ENCODE results near the gene MTHFR.

The MTHFR gene

DNA sequence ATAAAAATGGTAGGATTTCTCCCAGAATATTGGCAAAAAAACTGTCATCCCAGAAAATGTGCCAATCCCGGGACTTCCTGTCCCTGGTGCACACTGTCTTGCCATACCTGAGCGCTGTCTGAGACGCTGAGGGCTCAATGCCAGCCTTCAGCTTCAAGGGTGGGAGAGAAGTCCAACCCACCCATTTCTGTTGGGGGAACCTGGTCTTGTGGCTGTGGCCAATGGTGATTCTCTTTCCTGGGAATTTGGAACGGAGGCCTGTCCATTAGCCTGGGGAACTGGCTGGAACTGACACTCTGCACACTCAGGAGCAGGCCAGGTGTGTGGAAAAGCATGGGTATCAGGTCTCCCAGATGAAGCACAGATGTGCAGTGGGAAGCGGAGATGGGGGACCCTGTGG, 6.7 kb downstream of the MTHFR start:
- DNase-seq (ENCODE audit: low read depth in 4 of 4, low spot score in 1 of 4), result no peak

DNA sequence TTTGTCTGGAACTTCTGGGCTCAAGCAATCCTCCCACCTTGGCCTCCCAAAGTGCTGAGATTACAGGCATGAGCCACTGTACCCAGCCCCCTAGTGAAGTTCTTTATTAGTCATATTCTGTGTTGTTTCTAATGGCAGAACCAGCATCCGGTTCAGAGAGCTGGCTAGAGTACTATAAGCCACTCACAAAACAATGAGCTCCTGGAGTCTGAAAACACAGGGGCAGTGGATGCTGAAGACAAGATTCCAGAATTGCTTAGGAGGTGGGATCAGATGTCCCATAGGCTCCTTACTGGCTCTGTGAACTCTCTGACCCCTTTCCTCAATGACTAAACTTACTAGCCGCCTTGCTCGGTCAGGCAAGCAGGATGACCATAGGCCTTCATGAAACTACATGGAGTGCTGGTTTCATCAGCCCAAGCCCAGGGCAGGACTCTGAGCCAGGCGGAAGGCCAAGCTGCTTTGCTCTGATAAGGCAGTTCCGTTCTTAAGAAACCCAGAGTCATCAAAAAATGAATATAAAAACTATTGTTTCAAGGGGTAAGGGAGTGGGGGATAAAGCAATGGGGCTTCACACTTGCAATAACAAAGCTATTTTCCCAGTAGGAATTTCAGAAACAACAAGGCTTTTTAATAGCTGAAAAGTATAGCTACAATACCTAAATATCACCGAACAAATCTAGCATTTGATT, 8.1 kb downstream of the MTHFR start:
- DNase-seq (ENCODE audit: low read depth in 4 of 4, low spot score in 1 of 4), result no peak

DNA sequence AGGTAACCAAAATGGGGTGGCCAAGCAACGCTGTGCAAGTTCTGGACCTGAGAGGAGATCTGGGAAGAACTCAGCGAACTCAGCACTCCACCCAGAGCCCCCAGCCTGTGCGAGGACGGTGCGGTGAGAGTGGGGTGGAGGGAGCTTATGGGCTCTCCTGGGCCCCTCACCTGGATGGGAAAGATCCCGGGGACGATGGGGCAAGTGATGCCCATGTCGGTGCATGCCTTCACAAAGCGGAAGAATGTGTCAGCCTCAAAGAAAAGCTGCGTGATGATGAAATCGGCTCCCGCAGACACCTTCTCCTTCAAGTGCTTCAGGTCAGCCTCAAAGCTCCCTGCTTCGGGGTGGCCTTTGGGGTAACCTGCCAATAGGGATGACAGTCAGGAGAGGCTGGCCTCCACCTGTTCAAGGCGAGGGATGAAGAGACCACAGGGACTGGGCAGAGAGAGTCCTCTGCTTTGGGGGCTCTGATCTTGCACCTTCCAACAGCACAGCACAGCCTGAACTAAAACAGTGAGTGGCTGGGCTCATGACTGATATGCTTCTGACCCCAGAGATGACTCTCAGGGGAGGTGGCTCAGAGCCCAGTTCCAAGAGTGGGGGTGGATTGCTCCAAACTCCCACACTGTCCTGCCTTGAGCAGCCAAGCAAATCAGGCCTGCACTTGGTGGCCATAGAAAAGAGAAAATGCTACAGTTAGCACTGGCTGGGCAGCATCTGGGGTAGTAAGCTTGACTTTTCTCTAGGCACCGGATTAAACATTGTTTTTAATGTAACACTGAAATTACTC, 9.5 kb downstream of the MTHFR start:
- DNase-seq (ENCODE audit: low read depth in 4 of 4, low spot score in 1 of 4), result no peak

DNA sequence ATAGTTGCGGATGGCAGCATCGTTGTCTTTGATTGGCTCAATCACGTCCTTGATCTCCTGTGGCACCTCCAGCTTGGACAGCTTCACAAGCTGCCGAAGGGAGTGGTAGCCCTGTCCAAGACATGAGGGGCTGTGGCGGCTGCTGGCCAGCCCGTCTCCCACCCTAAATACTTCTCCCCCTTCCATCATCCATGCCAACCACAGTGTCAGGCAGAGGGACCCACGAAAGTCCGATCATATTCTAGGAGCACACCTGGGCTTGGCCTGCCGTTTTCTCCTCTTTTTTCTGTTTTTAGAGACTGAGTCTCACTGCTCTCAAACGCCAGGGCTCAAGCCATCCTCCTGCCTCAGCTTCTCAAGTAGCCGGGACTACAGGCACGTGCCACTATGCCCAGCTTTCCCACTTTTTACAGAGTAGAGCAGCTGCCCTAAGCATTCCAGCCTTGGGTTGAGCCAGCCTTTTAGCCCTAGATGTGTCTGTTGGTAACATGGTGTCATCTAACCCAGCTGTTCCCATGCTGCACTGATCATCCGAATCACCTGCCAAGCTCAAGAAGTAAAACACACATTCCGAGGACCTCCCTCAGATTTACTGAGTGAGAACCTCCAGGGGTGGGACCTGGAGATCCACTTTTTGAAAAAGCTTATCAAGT, 10.4 kb downstream of the MTHFR start:
- DNase-seq (ENCODE audit: low read depth in 4 of 4, low spot score in 1 of 4), result no peak

DNA sequence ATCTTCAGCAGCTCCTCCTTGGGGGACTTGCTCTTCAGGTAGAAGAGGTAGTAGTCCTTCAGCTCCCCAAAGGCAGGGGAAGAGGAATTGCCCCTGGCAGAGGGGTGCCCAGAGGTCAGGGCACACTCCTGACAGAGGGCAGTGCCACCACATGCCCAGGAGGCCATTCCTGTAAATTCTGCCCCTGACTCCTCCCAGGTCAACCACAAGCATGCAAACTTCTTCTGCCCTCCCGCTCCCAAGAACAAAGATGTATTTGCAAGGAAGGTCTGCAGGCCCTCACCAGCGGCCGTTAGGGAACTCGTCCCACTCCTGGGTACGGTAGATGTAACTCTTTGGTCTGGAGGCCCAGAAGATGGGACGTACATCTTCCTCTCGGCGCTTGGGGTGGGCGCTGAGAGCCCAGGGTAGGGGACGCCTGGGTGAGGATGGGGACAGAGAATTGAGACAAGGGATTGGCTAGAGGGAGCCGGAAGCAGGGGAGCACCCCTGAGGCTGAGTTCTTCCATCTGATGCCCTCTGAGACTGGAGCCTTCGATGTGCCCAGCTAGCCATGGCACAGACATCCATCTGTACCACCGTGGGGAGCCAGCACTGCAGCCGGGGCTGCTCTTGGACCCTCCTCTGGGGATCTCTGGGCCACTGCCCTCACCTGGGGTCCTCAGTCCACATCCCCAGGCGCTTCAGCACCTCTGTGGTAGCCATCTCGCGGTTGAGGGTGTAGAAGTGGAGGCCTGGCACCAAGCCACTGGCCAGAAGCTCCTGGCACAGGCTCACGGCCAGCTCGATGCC, 11.1 kb downstream of the MTHFR start:
- DNase-seq (ENCODE audit: low read depth in 4 of 4, low spot score in 1 of 4), result no peak

DNA sequence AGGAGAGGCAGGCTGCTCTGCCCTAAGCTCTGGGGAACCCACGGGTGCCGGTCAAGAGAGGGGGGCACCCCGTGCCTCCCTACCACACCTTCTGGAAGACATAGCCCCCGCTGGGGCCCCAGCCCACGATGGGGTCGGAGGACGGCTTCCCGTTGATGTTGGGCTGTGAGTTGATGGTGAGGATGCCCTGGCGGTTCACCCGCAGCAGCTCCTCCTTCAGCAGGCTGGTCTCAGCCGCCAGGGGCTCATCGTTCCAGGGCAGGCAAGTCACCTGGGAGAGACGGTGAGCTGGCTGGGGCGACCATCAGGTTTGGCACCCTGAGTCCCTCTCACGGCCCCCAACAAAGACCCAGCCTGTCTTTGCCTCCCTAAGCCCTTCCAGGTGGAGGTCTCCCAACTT, 11.9 kb downstream of the MTHFR start:
- no peak for DNase-seq (ENCODE audit: low read depth in 4 of 4, low spot score in 1 of 4)

DNA sequence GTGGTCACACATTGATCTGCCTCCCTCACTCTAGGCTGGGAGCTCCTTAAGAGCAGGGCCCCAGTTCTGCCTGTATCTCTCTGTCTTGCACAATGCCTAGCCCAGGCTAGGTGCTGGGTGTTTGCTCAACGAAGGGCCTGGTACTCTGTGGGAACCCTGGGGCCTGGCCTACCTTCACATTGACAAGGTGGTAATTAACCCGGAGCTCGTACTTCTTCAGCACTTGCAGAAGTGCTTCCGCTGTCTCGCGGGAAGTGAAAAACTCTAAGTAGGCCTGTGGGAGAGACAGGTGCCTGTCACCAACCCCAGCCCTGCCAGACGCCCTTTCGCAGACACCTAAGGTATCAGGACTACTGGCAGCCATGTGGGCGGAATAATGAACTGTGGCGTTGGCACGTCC, 13.7 kb downstream of the MTHFR start:
- DNase-seq (ENCODE audit: low read depth in 4 of 4, low spot score in 1 of 4), result no peak

DNA sequence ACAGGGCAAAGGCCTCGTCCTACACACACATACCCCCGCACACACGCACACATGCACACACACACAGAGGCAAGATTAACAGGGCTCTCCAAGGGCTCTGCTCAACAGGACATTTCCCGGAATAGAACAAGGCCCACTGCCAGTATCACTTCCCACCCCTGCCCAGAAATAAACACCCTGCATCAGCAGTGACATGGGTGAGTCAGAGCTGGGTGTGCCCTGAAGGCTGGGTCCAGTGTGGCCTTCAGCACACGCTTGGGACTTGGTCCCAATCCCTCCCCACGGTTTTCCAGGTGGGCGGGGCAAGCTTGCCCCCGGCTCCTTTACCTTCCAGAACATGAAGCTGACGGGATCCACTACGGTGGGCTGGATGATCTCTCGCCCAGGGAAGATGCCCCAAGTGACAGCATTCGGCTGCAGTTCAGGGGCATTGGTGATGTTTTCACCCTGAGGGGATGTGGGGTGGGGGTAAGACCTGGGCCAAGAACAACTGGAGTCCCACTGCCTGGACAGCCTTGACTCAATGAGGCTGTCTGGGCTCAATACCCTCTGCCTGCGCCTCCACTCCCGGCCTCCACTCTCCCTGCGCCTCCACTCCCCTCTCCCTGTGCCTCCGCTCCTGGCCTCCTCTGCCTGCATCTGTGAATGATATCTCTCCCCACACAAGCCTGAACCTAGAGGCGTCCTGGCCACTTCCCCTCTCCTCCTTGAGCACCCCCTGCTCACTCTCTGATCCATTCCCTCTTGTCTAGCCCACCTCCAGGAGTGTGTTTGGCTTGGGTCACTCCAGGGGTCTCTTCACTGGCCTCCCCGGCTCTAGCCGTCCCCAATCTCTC, 14.7 kb downstream of the MTHFR start:
- no peak for DNase-seq (ENCODE audit: low read depth in 4 of 4, low spot score in 1 of 4)

DNA sequence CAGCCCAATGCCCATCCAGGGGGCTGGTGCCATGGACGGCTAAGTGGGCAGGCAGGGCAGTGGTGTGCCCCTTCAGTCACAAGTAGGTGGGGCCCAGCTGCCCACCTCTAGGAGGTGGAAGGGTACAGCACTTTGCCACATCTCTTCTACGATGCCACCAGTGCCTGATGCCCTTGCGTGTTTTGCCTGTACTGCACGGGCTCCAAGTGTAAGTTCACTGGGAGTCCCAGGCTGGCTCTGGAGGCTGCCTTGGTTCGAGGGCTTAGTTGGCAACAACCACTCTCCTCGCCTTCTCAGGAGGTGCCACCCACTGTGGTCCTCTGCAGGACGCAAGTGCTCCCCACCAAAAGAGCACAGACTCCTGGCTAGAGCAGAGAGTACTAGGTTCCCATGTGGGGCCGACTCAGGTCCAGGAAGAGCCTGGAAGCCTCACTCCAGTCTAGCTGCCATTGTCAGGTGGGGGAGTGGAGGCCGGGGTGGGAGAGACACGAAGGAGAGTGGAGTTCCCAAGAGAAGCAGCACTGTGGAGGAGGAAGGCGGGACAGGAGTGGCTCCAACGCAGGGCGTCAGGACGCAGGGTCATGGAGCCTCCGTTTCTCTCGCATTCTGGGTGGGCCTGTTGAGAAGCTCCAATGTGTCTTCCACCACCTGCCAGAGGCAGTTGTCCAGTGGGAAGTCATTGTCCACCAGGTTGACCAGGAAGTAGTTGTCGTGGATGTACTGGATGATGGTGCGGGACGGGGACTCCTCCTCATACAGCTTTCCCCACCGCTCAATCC, 15.5 kb downstream of the MTHFR start:
- no peak for DNase-seq (ENCODE audit: low read depth in 4 of 4, low spot score in 1 of 4)

DNA sequence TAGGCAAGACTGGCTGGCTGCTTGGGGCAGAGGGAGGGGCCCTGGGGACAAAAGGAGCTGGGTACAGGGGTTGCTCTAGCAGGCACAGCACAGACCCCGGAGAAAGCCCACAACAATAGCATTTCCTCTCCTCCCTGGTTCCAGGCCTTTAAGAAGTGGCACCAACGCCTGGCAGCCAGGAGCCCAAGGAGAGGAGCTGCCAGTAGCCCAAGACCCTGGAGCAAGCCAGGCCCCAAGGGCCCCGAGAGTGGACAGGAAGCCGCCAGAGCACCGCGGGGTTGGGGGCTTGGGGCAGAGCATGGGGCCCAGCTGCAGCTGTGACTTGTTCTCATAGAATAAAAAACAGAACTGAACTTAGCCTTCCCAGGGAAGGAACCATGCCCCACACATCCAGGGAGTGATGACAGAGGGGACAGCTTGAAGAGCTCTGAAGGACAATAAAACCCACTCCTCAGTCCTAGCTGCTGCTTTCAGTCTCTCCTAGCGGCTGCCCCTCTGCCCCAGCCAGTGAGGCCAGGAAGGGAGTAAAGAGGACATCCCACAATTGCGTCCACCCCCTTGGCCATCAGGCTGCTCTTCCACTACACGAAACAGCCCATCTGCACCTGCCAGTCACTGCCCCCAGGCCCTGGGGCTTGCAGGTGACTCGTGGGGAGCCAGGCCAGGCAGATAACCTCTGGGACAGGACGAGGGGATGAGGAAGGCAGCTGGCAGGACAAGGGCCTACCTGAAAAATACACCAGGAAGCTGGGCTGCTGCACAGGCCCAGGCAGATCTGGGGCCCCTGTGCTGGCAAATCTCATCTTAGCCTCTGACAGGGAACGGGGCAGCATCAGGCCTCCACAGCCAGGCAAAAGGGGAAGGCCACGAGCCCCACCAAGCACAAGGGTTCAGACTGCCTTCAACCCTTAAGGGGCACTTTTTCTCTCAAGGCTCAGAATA, 16.4 kb downstream of the MTHFR start:
- no peak for DNase-seq (ENCODE audit: low read depth in 4 of 4, low spot score in 1 of 4)

DNA sequence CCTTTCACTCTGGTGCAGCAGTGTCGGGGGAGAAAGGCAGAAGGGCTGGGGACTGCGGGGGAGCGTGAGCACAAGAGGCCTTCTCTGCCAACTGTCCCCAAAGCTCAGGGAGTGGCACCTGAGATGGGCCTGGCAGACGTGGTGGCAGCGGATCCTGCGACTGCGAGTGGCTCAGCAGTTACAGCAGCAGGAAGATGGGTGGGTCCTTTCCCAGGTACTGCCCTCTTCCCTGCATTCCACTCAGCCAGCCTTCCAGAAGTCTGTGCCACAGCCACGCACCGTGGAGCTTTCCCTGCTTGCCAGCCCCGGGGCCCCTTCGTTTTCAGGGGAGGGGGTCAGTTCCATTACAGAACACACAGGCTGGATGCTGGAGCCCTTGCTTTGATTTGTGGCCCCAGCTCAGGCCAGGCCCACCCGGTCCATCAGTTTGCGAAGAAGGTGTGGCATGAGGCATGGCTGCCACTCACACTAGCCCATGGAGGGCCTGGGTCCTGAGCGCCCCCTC, 17.2 kb downstream of the MTHFR start:
- DNase-seq (ENCODE audit: low read depth in 4 of 4, low spot score in 1 of 4), result no peak

DNA sequence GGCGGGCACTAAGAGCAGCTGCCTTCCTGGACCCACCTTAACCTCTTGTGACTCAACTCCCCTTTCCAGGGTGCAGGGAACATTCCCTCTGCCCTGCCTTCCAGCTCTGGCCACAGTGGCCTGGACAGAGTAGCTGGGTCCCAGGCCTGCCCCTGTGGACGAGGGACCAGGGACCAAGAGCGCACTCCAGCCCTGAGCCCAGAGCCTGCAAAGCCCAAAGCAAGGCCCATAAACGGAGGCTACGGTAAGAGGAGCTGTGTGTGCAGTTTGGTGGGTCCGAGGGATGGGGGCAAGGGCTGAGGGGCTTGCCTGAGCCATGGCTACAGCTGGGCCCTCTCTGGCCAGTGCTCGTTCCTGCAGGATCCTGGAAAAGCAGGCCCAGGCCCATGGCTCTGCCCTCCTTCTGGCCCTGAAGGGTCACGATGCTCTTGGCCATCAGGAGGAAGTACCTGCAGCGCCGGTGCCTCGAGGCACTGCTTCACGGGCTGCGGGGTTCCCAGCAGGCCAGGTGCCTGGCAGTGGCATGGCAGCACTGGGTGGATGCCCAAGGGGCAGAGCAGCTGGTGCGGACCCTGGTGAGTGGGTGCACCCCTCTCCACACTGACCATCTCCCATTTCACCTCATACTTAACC, 17.8 kb downstream of the MTHFR start:
- no peak for DNase-seq (ENCODE audit: low read depth in 4 of 4, low spot score in 1 of 4)

DNA sequence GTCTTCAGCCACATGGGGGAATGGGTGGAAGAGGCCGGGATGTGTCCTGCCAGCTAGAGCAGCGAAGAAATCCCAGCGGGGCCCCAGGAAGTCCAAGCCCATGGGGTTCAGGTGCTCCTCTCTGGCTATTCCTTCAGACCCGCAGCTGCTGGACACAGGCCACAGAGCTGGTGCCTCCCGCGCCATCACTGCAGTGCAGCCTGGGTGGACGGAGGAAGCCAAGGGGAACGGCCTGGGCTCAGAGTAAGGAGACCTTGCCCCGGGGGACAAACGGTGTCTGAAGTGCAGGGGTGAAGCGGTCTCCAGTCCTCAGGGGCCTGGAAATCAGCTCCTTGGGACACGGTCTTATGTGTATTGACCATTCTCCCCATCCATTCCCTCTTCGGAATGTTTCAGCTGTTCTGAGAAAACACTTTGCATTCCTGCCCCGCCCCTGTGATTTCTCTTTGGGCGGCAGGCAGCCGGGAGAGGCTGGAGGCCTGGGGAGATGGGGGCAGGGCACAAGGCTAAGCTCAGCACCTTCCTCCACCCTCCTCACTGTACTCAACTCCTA, 18.4 kb downstream of the MTHFR start:
- DNase-seq (ENCODE audit: low read depth in 4 of 4, low spot score in 1 of 4), result no peak

DNA sequence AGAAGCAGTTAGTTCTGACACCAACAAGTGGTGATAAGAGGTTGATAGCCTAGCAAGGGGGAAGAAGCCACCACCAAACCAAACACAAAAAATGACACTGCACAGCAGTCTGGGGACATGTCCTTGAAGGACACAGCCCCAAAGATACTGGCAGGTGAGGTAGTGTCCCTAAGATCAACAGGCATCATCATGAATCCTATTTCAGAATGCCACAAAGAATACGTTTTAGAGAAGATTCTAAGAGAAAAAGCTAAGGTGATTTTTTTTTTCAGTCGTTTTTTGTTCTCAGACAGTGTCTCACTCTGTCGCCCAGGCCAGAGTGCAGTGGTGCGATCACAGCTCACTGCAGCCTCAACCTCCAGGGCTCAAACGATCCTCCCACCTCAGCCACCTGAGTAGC, 19.6 kb downstream of the MTHFR start:
- no peak for DNase-seq (ENCODE audit: low read depth in 4 of 4, low spot score in 1 of 4)

DNA sequence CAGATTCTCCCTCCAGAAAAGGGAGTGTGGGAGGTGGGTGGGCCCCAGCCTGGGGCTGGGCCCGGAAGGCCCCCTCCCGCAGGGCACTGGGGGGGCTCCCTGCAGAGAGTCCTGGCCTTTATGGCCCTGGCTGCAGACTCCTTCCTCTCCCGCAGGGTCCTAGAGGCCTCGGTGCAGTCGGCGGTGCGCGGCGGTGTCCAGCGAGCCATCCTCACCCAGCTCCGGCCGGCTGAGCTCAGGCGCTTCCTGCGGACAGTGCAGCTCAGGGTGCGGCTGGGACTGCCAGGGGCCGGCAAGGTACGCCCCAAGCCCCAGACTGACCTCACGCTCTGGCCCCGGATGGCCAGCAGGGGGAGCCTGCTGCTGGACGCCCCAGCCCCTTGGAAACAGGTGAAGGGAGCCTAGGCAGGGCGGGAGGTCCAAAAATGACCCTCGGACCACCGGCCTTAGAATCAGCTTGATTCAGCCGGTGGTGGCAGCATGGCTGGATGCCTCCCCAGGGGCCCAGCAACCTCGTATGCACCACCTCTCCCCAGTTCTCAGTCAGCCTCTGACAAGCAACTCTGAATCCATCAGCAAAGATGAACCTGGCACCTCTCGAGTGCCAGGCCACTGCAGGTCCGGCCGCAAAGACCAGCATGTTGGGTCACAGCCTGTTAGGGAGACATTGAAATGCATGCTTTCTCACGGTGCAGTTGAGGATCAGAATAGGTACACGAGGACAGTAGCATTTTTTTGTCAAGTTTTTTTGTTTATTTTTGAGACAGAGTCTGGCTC, 20.6 kb downstream of the MTHFR start:
- DNase-seq (ENCODE audit: low read depth in 4 of 4, low spot score in 1 of 4), result no peak

DNA sequence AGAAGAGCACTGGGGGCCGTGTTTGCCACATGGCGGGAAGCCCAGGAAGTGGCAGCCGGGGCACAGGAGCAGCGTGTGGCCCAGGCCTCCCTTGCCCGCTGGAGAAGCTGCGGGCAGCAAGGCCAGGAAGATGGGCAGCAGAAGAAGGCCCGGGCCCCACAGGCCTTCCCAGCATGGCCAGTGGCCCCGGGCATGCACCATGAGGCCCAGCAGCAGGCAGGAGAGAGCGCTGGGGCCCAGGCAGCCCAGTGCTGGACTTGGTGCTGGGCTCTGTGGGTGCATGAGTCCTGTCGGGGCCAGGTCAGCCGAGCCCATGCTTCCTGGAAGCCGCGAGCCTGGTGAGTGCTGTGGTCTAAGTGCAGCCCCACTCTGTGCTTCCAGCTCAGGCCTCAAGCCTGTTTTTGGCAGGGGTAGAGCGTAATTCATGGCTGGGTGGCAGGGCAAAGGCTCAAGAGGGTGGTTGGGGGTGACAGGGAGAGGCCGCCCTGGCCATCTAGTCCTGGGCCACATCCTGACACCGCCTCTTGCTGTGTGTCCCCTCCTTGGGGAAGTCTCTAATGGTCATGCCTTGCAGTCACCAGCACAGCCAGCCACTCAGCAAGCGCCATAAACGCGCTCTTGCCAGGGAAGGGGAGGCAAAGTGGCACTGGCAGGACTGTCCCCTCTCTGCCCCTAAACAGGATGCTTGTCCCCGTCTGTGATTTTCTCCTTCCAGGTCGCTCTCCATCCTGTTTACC, 21.3 kb downstream of the MTHFR start:
- no peak for DNase-seq (ENCODE audit: low read depth in 4 of 4, low spot score in 1 of 4)

All from stimulated activated CD4-positive, alpha-beta T cell treated with anti-CD3 and anti-CD28 coated beads, Interleukin-1b, Interleukin-23, amount 100 ng/mL, for 24 hours (primary cell).